Stimulated activated CD8-positive, alpha-beta memory T cell treated with anti-CD3 and anti-CD28 coated beads, Interleukin-15, amount 100 ng/mL, for 48 hours (primary cell): ENCODE data around the gene XRCC2.
"Not testable (repeated sequence)": the region's sequence is repeated elsewhere in the genome, so short reads cannot be mapped to it uniquely, and the experiment has no call there.

Source experiments
- DNase-seq, 2 donors: peaks; one replicate each; pipeline ENCODE4 v3.0.0-alpha.2; 2020; ENCODE audit warnings: low read depth in 2 of 2

The XRCC2 gene

DNA sequence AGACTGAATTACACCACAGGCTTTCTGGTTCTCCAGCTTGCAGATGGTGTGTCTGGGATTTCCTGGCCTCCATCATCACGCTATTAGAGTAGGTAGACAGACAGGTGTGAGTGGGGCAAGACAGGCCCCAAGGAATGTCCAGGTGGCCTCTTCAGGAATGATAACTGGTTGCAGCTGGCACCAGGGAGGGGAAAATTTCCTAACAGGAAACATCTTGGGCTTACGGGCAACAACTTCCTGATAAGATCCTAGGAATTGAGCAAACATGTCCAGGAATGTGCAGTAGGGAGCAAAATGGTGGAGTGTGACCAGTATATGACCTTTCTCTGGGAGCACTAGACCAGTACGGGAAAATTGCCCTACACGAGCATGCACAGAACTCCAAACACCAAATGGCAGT is 11.3 kb downstream of the XRCC2 start:
- no peak for DNase-seq

- no peak for DNase-seq
Measured at GRCh38 chr7:152663931-152664330, 12.0 kb downstream of the XRCC2 start.

- DNase-seq = no peak
Measured at GRCh38 chr7:152663148-152663740, 12.7 kb downstream of the XRCC2 start.

DNA sequence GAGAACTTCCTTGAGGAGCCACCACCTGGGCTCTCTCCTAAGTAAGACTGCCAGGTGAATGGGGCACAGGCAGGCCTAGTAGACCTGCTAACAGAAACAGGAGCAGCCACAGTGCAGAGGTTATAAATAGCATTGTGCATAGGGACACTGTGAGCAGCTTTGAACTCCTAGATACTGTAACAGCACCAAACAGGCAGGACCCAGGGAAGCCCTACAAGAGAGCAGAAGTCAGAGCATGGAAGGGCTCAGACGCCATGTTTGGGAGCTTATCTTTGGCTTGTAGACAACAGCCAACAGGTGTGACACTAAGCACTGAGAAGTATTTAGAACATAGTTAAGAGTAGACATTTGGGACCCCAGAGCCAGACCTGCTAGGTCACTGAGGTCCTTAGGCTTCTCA is 14.5 kb downstream of the XRCC2 start:
- DNase-seq = no peak

- no peak for DNase-seq
Measured at GRCh38 chr7:152660021-152660420, 15.9 kb downstream of the XRCC2 start.

DNA sequence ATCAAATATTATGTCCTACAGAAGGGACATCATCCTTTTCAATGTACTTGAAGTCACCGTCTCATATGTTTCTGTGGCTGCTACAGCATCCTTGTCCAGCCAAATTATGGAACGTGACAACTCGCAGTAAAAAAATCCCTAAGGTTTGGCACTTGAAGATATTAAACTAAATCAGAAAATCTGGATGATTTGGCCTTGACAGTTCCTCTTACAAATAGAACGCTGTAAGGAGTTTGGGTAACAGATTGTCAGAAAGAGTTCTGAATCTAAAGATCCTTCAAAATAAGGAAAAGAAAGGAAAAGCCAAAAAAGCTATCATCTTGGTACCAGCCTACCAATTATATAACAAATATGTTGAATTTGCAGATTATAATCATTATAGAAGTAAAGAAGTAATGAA is 21.0 kb downstream of the XRCC2 start:
- no peak for DNase-seq

DNA sequence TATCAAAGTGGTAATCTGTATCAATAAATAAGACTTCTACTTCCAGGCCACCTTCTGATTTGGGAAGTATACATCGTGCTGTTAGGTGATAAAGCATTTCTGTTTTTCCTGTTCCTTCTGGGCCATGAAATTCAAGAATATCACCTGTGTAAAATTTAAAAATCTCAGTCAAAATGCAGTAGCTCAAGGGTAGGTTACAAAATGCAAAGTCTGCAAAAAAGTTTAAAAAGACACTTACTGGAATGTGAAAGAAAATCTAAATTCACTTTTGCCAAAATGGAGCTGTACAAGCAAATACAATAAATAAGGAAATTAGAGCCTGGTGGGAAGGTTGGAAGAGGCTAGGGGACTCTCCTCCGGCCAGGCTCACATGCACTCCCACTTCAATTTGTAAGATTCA is 26.7 kb downstream of the XRCC2 start:
- no peak for DNase-seq

- no peak for DNase-seq
Measured at GRCh38 chr7:152647009-152647408, 28.9 kb downstream of the XRCC2 start.

DNA sequence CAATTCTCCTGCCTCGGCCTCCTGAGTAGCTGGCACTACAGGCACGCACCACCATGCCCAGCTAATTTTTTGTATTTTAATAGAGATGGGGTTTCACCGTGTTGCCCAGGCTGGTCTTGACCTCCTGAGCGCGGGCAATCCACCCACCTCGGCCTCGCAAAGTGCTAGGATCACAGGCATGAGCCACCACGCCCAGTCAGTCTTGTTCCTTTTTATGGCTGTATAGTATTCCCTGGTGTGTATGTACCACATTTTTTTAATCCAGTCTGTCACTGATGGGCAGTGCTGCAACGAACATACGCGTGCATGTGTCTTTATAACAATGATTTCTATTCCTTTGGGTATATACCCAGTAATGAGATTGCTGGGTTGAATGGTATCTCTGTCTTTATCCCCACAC is 29.4 kb downstream of the XRCC2 start:
- DNase-seq = not testable (repeated sequence)

DNA sequence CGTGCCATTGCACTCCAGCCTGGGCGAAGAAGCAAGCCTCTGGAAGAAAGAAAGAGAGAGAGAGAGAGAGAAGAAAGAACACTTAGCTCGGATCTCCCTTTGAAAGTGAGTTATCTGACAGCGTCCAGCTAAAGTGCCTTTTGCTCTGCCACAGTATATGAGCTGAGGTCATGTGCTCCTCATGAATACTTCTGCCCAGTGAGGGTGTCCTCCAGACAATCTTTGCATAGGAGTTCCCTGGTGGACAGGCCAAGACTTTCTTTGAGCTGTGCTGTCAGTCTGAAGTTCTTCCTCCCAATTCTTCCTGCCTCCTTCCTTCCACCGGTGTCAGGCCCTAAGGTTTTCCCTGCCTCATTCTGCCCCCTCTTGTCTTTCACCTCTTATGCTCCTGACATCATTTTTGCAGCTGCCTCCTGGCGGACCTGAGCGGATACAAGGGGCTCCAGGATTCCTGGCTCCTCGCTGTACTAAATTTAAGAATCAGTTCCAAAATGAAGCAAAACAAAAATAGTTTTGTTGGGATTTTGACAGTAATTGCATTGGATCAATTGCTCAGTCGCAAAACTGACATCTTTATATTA is 31.9 kb downstream of the XRCC2 start:
- no peak for DNase-seq

DNA sequence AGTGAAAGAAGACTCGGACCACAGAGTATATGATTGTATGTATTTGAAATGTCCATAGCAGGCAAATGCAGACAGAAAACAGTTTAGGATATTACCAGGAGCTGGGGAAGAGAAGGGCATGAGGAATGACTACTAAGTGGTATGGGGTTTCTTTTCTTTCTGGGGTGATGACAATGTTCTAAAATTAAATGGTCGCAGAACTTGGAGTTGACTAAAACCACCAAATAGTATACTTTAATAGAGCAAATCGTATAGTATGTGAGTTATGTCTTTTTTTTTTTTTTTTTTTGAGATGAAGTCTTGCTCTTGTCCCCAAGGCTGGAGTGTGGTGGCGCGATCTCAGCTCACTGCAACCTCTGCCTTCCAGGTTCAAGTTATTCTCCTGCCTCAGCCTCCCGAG is 34.6 kb downstream of the XRCC2 start:
- DNase-seq = no peak

GRCh38 chr7:152640829-152641228 is 35.1 kb downstream of the XRCC2 start:
- DNase-seq = no peak

DNA sequence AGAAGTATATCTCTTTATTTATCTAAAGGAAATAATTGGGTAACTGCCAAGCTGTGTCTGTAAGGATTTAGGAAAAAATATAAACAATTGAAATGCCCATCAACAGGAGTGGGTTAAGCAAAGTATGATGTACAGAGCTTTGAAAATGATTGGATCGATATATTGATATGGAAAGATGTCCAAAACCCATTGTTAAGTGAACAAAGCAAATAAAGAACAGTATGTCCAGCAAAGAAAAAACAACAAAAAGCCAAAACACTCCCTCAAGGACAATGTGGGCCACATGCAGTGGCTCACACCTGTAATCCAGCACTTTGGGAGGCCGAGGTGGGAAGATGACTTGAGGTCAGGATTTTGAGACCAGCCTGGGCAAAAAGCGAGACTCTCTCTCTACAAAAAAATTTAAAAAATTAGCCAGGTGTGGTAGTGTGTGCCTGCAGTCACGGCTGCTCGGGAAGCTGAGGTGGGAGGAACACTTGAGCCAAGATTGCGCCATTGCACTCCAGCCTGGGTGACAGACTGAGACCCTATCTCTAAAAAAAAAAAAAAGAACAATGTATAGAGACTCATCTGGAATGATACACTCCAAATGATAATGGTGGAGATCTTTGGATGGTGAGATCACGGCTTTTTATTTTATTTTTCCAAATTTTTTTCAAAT is 37.9 kb downstream of the XRCC2 start:
- DNase-seq = no peak

DNA sequence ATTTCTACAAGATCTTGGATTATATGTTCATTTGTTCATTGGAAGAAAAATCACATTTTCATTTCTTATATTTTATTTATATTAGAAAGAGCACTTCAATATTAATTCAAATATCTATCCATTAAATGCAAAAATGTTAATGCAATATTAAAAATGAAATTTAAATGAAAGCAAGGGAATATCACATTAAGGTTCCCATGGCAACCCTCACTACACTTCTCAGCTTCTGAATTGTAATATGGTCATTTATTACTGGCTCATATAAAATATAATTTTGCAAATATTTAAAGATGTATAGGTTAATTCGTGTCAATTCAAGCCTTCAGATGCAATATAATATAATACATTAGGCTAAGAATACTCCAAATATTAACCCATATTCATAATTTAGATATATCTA is 38.8 kb downstream of the XRCC2 start:
- no peak for DNase-seq

GRCh38 chr7:152636441-152636840 is 39.5 kb downstream of the XRCC2 start:
- DNase-seq = no peak

DNA sequence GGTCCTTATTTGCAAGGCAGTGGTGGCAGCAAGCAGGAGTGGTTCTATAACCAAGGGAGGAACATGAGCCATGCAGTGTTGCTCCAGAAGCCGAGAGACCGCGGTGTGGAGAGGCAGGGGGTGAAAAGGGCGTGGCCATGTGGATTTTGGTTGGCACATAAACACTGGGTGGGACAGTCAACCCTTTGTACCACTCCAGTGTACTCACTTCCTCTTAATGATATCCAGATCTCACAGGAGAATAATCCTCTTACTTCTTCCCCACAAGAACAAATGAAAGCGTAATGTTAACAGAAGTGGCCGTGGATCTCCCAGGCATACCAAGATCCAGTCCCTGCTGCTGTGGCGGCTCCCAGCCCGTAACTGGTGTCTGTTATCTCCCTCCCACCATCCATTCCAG is 42.4 kb downstream of the XRCC2 start:
- no peak for DNase-seq

DNA sequence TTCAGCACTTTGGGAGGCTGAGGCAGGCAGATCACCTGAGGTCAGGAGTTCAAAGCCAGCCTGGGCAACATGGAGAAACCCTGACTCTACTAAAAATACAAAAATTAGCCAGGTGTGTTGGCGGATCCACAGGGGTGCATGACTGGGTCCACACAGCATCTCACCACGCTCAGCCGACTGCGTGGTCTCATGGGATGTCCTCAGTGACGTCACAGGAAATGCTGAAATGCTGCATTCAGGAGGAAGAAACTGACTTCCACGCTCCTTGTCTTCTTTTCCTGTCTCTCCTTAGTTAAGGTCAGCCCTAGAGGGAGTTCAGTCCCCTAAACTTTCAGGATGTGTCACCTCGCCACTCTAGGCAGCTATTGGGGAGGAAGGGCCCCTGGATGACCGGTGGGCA is 42.9 kb downstream of the XRCC2 start:
- no peak for DNase-seq

DNA sequence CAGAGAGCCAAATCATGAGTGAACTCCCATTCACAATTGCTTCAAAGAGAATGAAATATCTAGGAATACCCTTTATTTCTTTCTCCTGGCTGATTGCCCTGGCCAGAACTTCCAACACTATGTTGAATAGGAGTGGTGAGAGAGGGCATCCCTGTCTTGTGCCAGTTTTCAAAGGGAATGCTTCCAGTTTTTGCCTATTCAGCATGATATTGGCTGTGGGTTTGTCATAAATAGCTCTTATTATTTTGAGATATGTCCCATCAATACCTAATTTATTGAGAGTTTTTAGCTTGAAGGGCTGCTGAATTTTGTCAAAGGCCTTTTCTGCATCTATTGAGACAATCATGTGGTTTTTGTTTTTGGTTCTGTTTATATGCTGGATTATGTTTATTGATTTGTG is 47.2 kb downstream of the XRCC2 start:
- not testable (repeated sequence) for DNase-seq

GRCh38 chr7:152624228-152624627 is 51.7 kb downstream of the XRCC2 start:
- DNase-seq = no peak

GRCh38 chr7:152621426-152621825 is 54.5 kb downstream of the XRCC2 start:
- DNase-seq = no peak

DNA sequence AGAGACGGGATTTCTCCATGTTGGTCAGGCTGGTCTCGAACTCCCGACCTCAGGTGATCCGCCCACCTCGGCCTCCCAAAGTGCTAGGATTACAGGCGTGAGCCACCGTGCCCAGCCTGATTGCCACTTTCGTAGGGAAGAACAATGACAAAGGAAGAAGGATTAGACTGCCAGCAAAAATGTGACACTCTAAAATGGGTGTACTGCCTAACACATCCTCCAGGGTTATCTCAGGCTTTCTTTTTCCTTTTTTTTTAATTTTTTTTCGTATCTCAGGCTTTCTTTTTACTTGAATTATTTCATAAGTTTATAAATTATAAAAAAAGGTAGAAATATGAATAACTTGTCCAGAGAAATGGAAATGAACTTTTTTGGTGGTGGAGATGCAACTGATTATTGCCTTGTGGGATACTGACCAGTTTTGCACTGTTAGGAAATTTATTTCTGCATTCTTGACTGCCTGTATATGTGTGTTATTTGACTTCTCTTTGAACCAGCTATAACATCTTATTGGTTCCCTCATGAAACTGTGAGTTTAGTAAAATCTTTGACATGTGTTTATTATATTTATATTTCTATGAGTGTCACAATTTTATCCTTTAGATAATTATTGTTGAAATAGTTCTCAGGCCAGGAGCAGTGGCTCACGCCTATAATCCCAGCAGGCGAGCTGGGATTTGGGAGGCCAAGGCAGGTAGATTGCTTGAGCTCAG is 56.8 kb downstream of the XRCC2 start:
- DNase-seq = no peak

DNA sequence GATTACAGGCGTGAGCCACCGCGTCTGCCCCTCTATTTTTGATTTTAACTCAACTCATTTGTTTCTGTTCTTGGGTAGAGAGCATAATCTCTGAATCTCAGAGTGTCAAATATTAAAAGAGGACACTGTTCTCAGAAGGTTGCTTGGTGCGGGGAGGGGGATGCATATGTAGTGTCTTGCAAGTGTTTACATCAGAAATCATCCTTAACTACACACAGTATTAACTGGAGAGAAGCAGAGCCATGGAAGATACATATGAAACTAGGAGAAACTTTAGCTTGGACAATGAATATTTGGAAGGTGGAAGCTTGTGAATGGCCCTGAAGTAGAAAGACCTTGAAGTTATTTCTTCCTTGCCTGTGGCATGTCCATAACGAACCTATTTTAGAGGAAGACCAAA is 57.5 kb downstream of the XRCC2 start:
- DNase-seq = no peak

DNA sequence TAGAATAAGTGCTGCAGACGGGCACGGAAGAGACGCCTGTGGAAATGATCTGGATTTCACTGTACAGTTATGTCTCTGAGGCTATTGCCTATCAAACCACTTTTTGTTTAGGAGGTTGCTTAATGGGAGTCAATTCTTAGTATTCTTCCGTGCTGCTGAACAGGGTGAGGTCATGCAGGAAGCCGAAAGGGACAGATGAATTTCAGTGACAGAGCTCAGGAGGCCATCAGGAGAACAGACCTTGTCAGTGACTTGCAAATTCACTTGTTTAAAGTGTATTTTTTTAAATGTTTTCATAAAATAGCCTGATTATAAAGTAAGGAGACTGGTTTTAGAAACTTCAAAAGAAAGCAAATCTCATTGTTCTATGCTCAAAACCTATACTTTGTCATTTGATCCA is 58.9 kb downstream of the XRCC2 start:
- no peak for DNase-seq
